SK-N-SH treated with all-trans-retinoic acid at 6 μM for 48 hours (cell line): ENCODE results near the gene FRMD3.

Experiments
- CREB5 ChIP-seq: fragments of 250-450 bp; sonication (Bioruptor Pico); IDR thresholded peaks from 2 replicates; pipeline ENCODE4 v1.5.1; 2020; ENCODE audit warnings: low read depth, mild to moderate bottlenecking, moderate library complexity
- ESRRG ChIP-seq: fragments of 250-450 bp; sonication (Bioruptor Pico); IDR thresholded peaks from 2 replicates; pipeline ENCODE4 v1.6.1; 2021; ENCODE audit warnings: mild to moderate bottlenecking
- ISL1 ChIP-seq: fragments of 250-450 bp; sonication (Bioruptor Pico); IDR thresholded peaks from 2 replicates; pipeline ENCODE4 v2.1.2; 2022; ENCODE audit warnings: mild to moderate bottlenecking, moderate library complexity
- POU6F1 ChIP-seq: fragments of 250-450 bp; sonication (Bioruptor Pico); IDR thresholded peaks from 2 replicates; pipeline ENCODE4 v1.8.0; 2021; ENCODE audit warnings: low read depth, mild to moderate bottlenecking, moderate library complexity, borderline replicate concordance
- RARB ChIP-seq: fragments of 250-450 bp; sonication (Bioruptor Pico); IDR thresholded peaks from 2 replicates; pipeline ENCODE4 v1.8.0; 2021; ENCODE audit warnings: mild to moderate bottlenecking, moderate library complexity
- ZC3H10 ChIP-seq: fragments of 250-450 bp; sonication (Bioruptor Pico); IDR thresholded peaks from 2 replicates; pipeline ENCODE4 v1.5.1; 2021; ENCODE audit warnings: mild to moderate bottlenecking, moderate library complexity
- ZFP3 ChIP-seq: fragments of 250-450 bp; sonication (Bioruptor Pico); IDR thresholded peaks from 2 replicates; pipeline ENCODE4 v1.5.0; 2020; ENCODE audit warnings: mild to moderate bottlenecking, moderate library complexity
- ZNF8 ChIP-seq: fragments of 450-650 bp; formaldehyde crosslinking; IDR thresholded peaks from 2 replicates; pipeline ENCODE4 v1.5.0; 2020; ENCODE audit warnings: mild to moderate bottlenecking, moderate library complexity

- TF ChIP-seq ZC3H10 (CRISPR knock-in tag): no peak
- TF ChIP-seq CREB5 (CRISPR knock-in tag): no peak
- TF ChIP-seq ISL1 (CRISPR knock-in tag): no peak
- TF ChIP-seq RARB (CRISPR knock-in tag): no peak
- TF ChIP-seq POU6F1 (CRISPR knock-in tag): no peak
- TF ChIP-seq ZFP3: no peak
- TF ChIP-seq ZNF8 (CRISPR knock-in tag): no peak
- TF ChIP-seq ESRRG: no peak
Observed at GRCh38 chr9:83336706-83337105, 201.5 kb downstream of the FRMD3 start.
